IPS DF 4.7 (cell line): ENCODE data around the gene TBX15.

Experiments used
- DNase-seq: peaks from one replicate; pipeline ENCODE4 v3.0.0-alpha.2; 2013; ENCODE audit warnings: low spot score; ENCODE audit errors: extremely low read depth

Gene TBX15

GRCh38 chr1:118896416-118896815 lies 91.7 kb downstream of the TBX15 start:
- DNase-seq = no peak

GRCh38 chr1:118894836-118895235 lies 93.3 kb downstream of the TBX15 start:
- no peak for DNase-seq

GRCh38 chr1:118890851-118891384 lies 97.2 kb downstream of the TBX15 start:
- no peak for DNase-seq

- no peak for DNase-seq
Observed at GRCh38 chr1:118884946-118885345, 103.2 kb downstream of the TBX15 start.

GRCh38 chr1:118881751-118882150 lies 106.4 kb downstream of the TBX15 start:
- DNase-seq = no peak

GRCh38 chr1:118878661-118879060 lies 109.5 kb downstream of the TBX15 start:
- DNase-seq = no peak

GRCh38 chr1:118877668-118878396 lies 110.3 kb downstream of the TBX15 start:
- DNase-seq = no peak

GRCh38 chr1:118871582-118872171 lies 116.5 kb downstream of the TBX15 start:
- no peak for DNase-seq

- DNase-seq = no peak
Observed at GRCh38 chr1:118868387-118868786, 119.8 kb downstream of the TBX15 start.

- no peak for DNase-seq
Observed at GRCh38 chr1:118866330-118866729, 121.8 kb downstream of the TBX15 start.

GRCh38 chr1:118863688-118864087 lies 124.5 kb downstream of the TBX15 start:
- DNase-seq = no peak

- no peak for DNase-seq
Observed at GRCh38 chr1:118862755-118863154, 125.4 kb downstream of the TBX15 start.

- DNase-seq = no peak
Observed at GRCh38 chr1:118861216-118861615, 126.9 kb downstream of the TBX15 start.

GRCh38 chr1:118859999-118860398 lies 128.1 kb downstream of the TBX15 start:
- no peak for DNase-seq

- DNase-seq = no peak
Observed at GRCh38 chr1:118846443-118846842, 141.7 kb downstream of the TBX15 start.

GRCh38 chr1:118842452-118843201 lies 145.5 kb downstream of the TBX15 start:
- DNase-seq = no peak

GRCh38 chr1:118841521-118841920 lies 146.6 kb downstream of the TBX15 start:
- no peak for DNase-seq
